Loucy (cell line): ENCODE results near the gene HEXD.

ENCODE experiments used
- H2AFZ ChIP-seq: fragments of 200-600 bp; sonication (generic); 2 replicates; pipeline ENCODE4 v1.6.0; 2016; ENCODE audit warnings: antibody characterized with exemption, mild to moderate bottlenecking, low read length, moderate library complexity
- H3F3A ChIP-seq: fragments of 200-600 bp; 2 replicates; pipeline ENCODE4 v1.6.0; 2016; ENCODE audit warnings: antibody characterized with exemption, low read depth, mild to moderate bottlenecking
- H3K27me3 ChIP-seq: fragments of 200-600 bp; sonication (generic); 2 replicates; pipeline ENCODE4 v1.6.1; 2014; ENCODE audit warnings: low read length, mild to moderate bottlenecking; ENCODE audit not compliant: insufficient read depth, poor library complexity, severe bottlenecking
- H3K36me3 ChIP-seq: fragments of 200-600 bp; sonication (generic); 2 replicates; pipeline ENCODE4 v1.6.1; 2016; ENCODE audit warnings: low read length; ENCODE audit not compliant: insufficient read depth
- H3K4me1 ChIP-seq: fragments of 200-600 bp; sonication (generic); 2 replicates; pipeline ENCODE4 v1.5.1; 2014; ENCODE audit warnings: low read length, mild to moderate bottlenecking; ENCODE audit not compliant: insufficient read depth, poor library complexity, severe bottlenecking
- H3K4me2 ChIP-seq: fragments of 200-600 bp; sonication (generic); 2 replicates; pipeline ENCODE4 v1.6.0; 2014; ENCODE audit warnings: antibody characterized with exemption, low read length, low read depth, mild to moderate bottlenecking; ENCODE audit not compliant: poor library complexity, severe bottlenecking
- H3K4me3 ChIP-seq: fragments of 200-600 bp; sonication (generic); 2 replicates; pipeline ENCODE4 v1.5.1; 2014; ENCODE audit warnings: low read length, mild to moderate bottlenecking, mixed read lengths; ENCODE audit not compliant: poor library complexity, severe bottlenecking
- H3K79me2 ChIP-seq: fragments of 200-600 bp; sonication (generic); 2 replicates; pipeline ENCODE4 v1.6.1; 2014; ENCODE audit warnings: low read length; ENCODE audit not compliant: insufficient read depth
- H3K9ac ChIP-seq: fragments of 200-600 bp; sonication (generic); 2 replicates; pipeline ENCODE4 v1.6.0; 2014; ENCODE audit warnings: mild to moderate bottlenecking, low read depth, low read length, moderate library complexity; ENCODE audit not compliant: poor library complexity, severe bottlenecking
- H3K9me2 ChIP-seq: fragments of 200-600 bp; sonication (generic); replicated peaks from 2 replicates; pipeline ENCODE4 v1.6.1; 2016; ENCODE audit warnings: low read depth, low read length, mixed read lengths
- H3K9me3 ChIP-seq: fragments of 200-600 bp; sonication (generic); 2 replicates; pipeline ENCODE4 v1.6.1; 2014; ENCODE audit warnings: mild to moderate bottlenecking, antibody characterized with exemption, low read length, low read depth; ENCODE audit not compliant: insufficient read depth
- H4K20me1 ChIP-seq: fragments of 200-600 bp; sonication (generic); 2 replicates; pipeline ENCODE4 v1.6.0; 2014; ENCODE audit warnings: antibody characterized with exemption, low read length, mild to moderate bottlenecking; ENCODE audit not compliant: insufficient read depth, poor library complexity, severe bottlenecking
- EZH2phosphoT487 ChIP-seq: fragments of 200-600 bp; IDR thresholded peaks from 2 replicates; pipeline ENCODE4 v1.6.1; 2018; ENCODE audit warnings: antibody characterized with exemption, mild to moderate bottlenecking, moderate library complexity, borderline replicate concordance
- TF ChIP-seq, protein P1 (sequence below): fragments of 200-600 bp; sonication (generic); conservative IDR thresholded peaks from 2 replicates; pipeline ENCODE4 v1.5.1; 2014; ENCODE audit warnings: mild to moderate bottlenecking, antibody characterized with exemption, low read length

The HEXD gene

DNA sequence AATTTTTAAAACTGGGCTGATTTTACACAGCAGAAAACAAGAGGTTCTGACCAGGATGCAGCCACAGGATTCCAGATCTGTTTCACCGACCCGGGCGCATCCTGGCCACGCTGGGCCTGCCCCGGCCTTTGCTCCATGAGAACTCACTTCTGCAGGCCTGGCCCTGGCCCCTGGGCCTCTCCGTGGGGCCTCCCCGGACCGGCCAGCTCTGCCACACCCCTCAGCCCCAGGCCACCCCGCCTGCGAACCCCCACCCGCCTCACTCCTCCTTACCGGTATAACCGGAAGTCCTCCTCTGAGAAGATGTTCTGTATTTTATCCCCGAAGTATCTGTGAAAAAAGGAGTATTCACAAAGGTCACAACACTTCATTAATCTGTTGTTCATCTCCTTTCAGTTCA, 13.1 kb upstream of the HEXD start:
- Histone ChIP-seq H3K4me3 (no peak overlapping the region), H3K9me2 (no peaks in the 10 kb centered on the region), H3K4me2 (no peak overlapping the region), H2AFZ (no peak overlapping the region), H3K36me3 (peaks cover 6% of the 10 kb centered on the region; the same call in 1 of the 2 replicates), H4K20me1 (no peaks in the 10 kb centered on the region), H3K27me3 (no peaks in the 10 kb centered on the region), H3F3A (peaks cover 6% of the 10 kb centered on the region), H3K79me2 (no peaks in the 10 kb centered on the region), H3K4me1 (peaks cover 20% of the 10 kb centered on the region), H3K9ac (no peak overlapping the region), H3K9me3 (no peaks in the 10 kb centered on the region)
- no peak for TF ChIP-seq EZH2phosphoT487
- TF ChIP-seq, protein P1, sequence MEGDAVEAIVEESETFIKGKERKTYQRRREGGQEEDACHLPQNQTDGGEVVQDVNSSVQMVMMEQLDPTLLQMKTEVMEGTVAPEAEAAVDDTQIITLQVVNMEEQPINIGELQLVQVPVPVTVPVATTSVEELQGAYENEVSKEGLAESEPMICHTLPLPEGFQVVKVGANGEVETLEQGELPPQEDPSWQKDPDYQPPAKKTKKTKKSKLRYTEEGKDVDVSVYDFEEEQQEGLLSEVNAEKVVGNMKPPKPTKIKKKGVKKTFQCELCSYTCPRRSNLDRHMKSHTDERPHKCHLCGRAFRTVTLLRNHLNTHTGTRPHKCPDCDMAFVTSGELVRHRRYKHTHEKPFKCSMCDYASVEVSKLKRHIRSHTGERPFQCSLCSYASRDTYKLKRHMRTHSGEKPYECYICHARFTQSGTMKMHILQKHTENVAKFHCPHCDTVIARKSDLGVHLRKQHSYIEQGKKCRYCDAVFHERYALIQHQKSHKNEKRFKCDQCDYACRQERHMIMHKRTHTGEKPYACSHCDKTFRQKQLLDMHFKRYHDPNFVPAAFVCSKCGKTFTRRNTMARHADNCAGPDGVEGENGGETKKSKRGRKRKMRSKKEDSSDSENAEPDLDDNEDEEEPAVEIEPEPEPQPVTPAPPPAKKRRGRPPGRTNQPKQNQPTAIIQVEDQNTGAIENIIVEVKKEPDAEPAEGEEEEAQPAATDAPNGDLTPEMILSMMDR: no peak

DNA sequence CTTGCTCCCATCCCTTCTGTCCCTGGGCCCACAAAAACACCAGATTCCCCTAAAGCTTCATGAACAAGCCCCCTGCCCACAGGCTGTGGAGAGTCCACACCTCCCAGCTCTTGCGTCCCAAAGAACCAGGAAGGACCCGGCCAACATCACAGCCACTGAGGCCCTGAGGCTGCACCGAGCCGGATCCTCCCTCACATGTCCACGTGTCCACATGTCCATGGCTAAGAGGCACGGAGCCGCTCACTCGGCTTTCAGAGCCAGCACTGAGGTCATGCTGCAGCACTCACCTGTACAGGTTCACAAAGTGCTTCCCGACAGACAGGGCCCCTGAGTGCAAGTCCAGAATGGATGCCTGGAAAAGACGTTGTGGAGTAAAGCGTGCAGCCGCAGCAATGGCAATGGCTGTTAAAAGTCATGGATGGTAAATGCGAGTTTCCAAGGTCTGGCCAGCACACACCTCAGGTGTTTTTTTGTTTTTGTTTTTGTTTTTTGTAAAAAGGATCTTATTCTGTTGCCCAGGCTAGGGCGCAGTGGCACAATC, 11.9 kb upstream of the HEXD start:
- TF ChIP-seq, protein P1: no peak
- TF ChIP-seq EZH2phosphoT487: no peak
- no peak overlapping the region for H3K9ac ChIP-seq
- no peaks in the 10 kb centered on the region for H3K9me2 ChIP-seq
- no peaks in the 10 kb centered on the region for H3K9me3 ChIP-seq
- no peak overlapping the region for H2AFZ ChIP-seq
- H3K79me2 ChIP-seq: no peaks in the 10 kb centered on the region
- peaks cover 6% of the 10 kb centered on the region; the same call in 1 of the 2 replicates for H3K36me3 ChIP-seq
- peaks cover 11% of the 10 kb centered on the region for H3K4me1 ChIP-seq
- no peak overlapping the region for H3K4me3 ChIP-seq
- no peaks in the 10 kb centered on the region for H3F3A ChIP-seq
- H4K20me1 ChIP-seq: no peaks in the 10 kb centered on the region
- H3K4me2 ChIP-seq: no peak overlapping the region
- H3K27me3 ChIP-seq: no peaks in the 10 kb centered on the region

DNA sequence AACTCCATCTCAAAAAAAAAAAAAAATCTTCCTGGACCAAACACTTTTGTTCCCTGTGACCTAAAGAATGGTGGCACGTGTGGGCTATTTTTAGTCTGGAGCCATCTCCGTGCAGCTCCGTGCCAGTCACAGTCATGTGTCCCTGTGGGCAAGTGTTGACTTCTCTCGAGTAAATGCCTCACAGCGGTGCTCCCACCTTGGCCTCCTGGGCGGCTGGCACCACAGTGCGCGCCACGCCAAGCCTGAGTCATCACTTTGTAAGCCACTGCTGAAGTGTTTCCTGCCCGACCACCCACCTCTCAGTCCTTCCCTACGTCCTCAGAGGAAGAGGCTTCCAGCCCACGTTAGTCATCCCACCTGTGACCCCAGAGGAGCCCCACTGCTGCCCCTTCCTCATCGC, 10.9 kb upstream of the HEXD start:
- Histone ChIP-seq H3K4me2 (no peak overlapping the region), H3K4me3 (no peak overlapping the region), H4K20me1 (no peaks in the 10 kb centered on the region), H3K9me2 (no peaks in the 10 kb centered on the region), H3K36me3 (peaks cover 6% of the 10 kb centered on the region; the same call in 1 of the 2 replicates), H3K9ac (no peak overlapping the region), H3K9me3 (no peaks in the 10 kb centered on the region), H3K79me2 (no peaks in the 10 kb centered on the region), H2AFZ (no peak overlapping the region), H3K4me1 (peaks cover 4% of the 10 kb centered on the region), H3K27me3 (no peaks in the 10 kb centered on the region), H3F3A (no peaks in the 10 kb centered on the region)
- TF ChIP-seq EZH2phosphoT487: no peak
- TF ChIP-seq, protein P1: no peak
